Neural cell (in vitro differentiated cells): ENCODE measurements around the gene PCP4L1. TPM values are rescaled to one million over a fixed set of nuclear protein-coding genes. Genes with fewer than 3 reads are reported as not detected.

Experiments
- H2AFZ ChIP-seq: fragments of 200-600, 300-800 bp; sonication (generic), shearing (Covaris generic); 2 replicates; pipeline ENCODE4 v1.6.0; 2014; ENCODE audit warnings: low read depth, mild to moderate bottlenecking, antibody characterized with exemption, low read length, moderate library complexity
- H3F3A ChIP-seq: fragments of 200-600 bp; shearing (Covaris generic); 2 replicates; pipeline ENCODE4 v1.6.1; 2016; ENCODE audit warnings: mild to moderate bottlenecking, moderate library complexity, mixed read lengths, antibody characterized with exemption, low read length; ENCODE audit not compliant: insufficient read depth, poor library complexity, severe bottlenecking
- H3K27ac ChIP-seq: fragments of 200-600, 300-800 bp; sonication (generic), shearing (Covaris generic); 2 replicates; pipeline ENCODE4 v1.5.1; 2014; ENCODE audit warnings: mild to moderate bottlenecking, low read length, moderate library complexity
- H3K27me3 ChIP-seq: fragments of 300-800, 200-600 bp; sonication (generic), shearing (Covaris generic); 2 replicates; pipeline ENCODE4 v1.6.0; 2014; ENCODE audit warnings: mild to moderate bottlenecking, low read depth, low read length, moderate library complexity; ENCODE audit not compliant: insufficient read depth
- H3K36me3 ChIP-seq: fragments of 300-800, 200-600 bp; sonication (generic), shearing (Covaris generic); 2 replicates; pipeline ENCODE4 v1.5.1; 2014; ENCODE audit warnings: mild to moderate bottlenecking, antibody characterized with exemption, low read length, moderate library complexity; ENCODE audit not compliant: insufficient read depth
- H3K4me2 ChIP-seq: fragments of 300-800, 200-600 bp; sonication (generic), shearing (Covaris generic); 2 replicates; pipeline ENCODE4 v1.6.0; 2014; ENCODE audit warnings: mild to moderate bottlenecking, low read length
- H3K4me3 ChIP-seq: fragments of 300-800, 200-600 bp; sonication (generic), shearing (Covaris generic); 2 replicates; pipeline ENCODE4 v1.5.1; 2014; ENCODE audit warnings: mild to moderate bottlenecking, low read length, moderate library complexity
- H3K79me2 ChIP-seq: fragments of 200-600 bp; shearing (Covaris generic); replicated peaks from 2 replicates; pipeline ENCODE4 v1.6.0; 2014; ENCODE audit warnings: mild to moderate bottlenecking, low read length, moderate library complexity; ENCODE audit not compliant: insufficient read depth
- H3K9ac ChIP-seq: fragments of 300-800, 200-600 bp; sonication (generic), shearing (Covaris generic); 2 replicates; pipeline ENCODE4 v1.6.1; 2016; ENCODE audit warnings: mild to moderate bottlenecking, low read length, mixed read lengths
- H3K9me2 ChIP-seq: fragments of 200-600 bp; shearing (Covaris generic); 2 replicates; pipeline ENCODE4 v1.6.1; 2016; ENCODE audit warnings: mild to moderate bottlenecking, low read length, mixed read lengths; ENCODE audit not compliant: insufficient read depth
- H3K9me3 ChIP-seq: fragments of 200-600, 300-800 bp; sonication (generic), shearing (Covaris generic); 2 replicates; pipeline ENCODE4 v1.6.1; 2016; ENCODE audit warnings: mild to moderate bottlenecking, mixed run types, low read length, moderate library complexity, mixed read lengths
- H4K20me1 ChIP-seq: fragments of 200-600 bp; shearing (Covaris generic); 2 replicates; pipeline ENCODE4 v1.6.1; 2016; ENCODE audit warnings: mild to moderate bottlenecking, mixed run types; ENCODE audit not compliant: insufficient read depth
- CTCF ChIP-seq: fragments of 450-650 bp; IDR thresholded peaks from 2 replicates; pipeline ENCODE4 v1.5.1; 2014; ENCODE audit warnings: antibody characterized with exemption, mild to moderate bottlenecking, moderate library complexity; ENCODE audit not compliant: poor library complexity, severe bottlenecking
- EP300 ChIP-seq: fragments of 450-650 bp; conservative IDR thresholded peaks from 2 replicates; pipeline ENCODE4 v1.6.1; 2014; ENCODE audit warnings: antibody characterized with exemption, mild to moderate bottlenecking, moderate library complexity; ENCODE audit not compliant: poor library complexity, severe bottlenecking
- EZH2 ChIP-seq: fragments of 200-600, 300-800 bp; shearing (Covaris generic), sonication (generic); IDR thresholded peaks from 2 replicates; pipeline ENCODE4 v1.6.1; 2014; ENCODE audit warnings: antibody characterized with exemption, low read length, borderline replicate concordance, mild to moderate bottlenecking; ENCODE audit not compliant: insufficient read depth, poor library complexity, severe bottlenecking
- MXI1 ChIP-seq: fragments of 450-650 bp; conservative IDR thresholded peaks from 2 replicates; pipeline ENCODE4 v1.6.1; 2014; ENCODE audit warnings: antibody characterized with exemption, mild to moderate bottlenecking; ENCODE audit not compliant: poor library complexity, severe bottlenecking
- POLR2AphosphoS5 ChIP-seq: IDR thresholded peaks from 2 replicates; pipeline ENCODE4 v1.6.1; 2012
- RAD21 ChIP-seq: fragments of 450-650 bp; conservative IDR thresholded peaks from 2 replicates; pipeline ENCODE4 v1.6.1; 2014; ENCODE audit warnings: antibody characterized with exemption, mild to moderate bottlenecking, moderate library complexity
- SMC3 ChIP-seq: fragments of 450-650 bp; conservative IDR thresholded peaks from 2 replicates; pipeline ENCODE4 v1.6.1; 2014; ENCODE audit warnings: antibody characterized with exemption, mild to moderate bottlenecking, moderate library complexity; ENCODE audit not compliant: poor library complexity
- TAF1 ChIP-seq: IDR thresholded peaks from 2 replicates; pipeline ENCODE4 v1.6.1; 2012; ENCODE audit warnings: low read depth
- polyA plus RNA-seq: library from polyadenylated mRNA; depleted of rRNA; stranded (reverse); fragments of >200 nt; gene quantifications from 2 replicates; pipeline ENCODE4 v1.2.3, GENCODE V29; 2014
- TF ChIP-seq, protein P1 (sequence below): IDR thresholded peaks from 2 replicates; pipeline ENCODE4 v1.6.1; 2012; ENCODE audit warnings: borderline replicate concordance

The PCP4L1 gene
- polyA plus RNA-seq, 1 donor from 2014 or later = 51.2 TPM

DNA sequence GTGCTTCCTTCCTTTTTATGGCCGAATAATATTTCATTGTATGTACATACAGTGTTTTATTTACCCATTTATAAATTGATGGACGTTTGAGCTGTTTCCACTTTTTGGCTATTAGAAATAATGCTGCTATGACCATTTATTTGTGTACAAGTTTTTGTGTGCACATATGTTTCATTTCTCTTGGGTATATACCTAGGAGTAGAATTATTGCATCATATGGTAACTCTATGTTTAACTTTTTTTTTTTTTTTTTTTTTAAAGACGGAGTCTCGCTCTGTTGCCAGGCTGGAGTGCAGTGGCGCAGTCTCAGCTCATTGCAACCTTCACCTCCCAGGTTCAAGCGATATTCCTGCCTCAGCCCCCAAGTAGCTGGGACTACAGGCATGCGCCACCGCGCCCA, 74.6 kb downstream of the PCP4L1 start:
- no peak overlapping the region for H3K27ac ChIP-seq
- peaks cover 5% of the 10 kb centered on the region for H3K36me3 ChIP-seq
- H3K9me3 ChIP-seq = no peaks in the 10 kb centered on the region
- H3K9ac ChIP-seq = no peak overlapping the region
- H3K4me3 ChIP-seq = no peak overlapping the region
- H3K79me2 ChIP-seq = no peaks in the 10 kb centered on the region
- no peaks in the 10 kb centered on the region for H4K20me1 ChIP-seq
- H3K4me2 ChIP-seq = no peak overlapping the region
- H2AFZ ChIP-seq = no peak overlapping the region
- no peaks in the 10 kb centered on the region for H3K27me3 ChIP-seq
- no peaks in the 10 kb centered on the region for H3F3A ChIP-seq
- TF ChIP-seq MXI1 = no peak
- no peak for TF ChIP-seq TAF1
- no peak for TF ChIP-seq RAD21
- no peak for TF ChIP-seq EP300
- no peak for TF ChIP-seq POLR2AphosphoS5
- no peak for TF ChIP-seq SMC3
- no peak for TF ChIP-seq CTCF
- no peak for TF ChIP-seq EZH2
- TF ChIP-seq, protein P1, sequence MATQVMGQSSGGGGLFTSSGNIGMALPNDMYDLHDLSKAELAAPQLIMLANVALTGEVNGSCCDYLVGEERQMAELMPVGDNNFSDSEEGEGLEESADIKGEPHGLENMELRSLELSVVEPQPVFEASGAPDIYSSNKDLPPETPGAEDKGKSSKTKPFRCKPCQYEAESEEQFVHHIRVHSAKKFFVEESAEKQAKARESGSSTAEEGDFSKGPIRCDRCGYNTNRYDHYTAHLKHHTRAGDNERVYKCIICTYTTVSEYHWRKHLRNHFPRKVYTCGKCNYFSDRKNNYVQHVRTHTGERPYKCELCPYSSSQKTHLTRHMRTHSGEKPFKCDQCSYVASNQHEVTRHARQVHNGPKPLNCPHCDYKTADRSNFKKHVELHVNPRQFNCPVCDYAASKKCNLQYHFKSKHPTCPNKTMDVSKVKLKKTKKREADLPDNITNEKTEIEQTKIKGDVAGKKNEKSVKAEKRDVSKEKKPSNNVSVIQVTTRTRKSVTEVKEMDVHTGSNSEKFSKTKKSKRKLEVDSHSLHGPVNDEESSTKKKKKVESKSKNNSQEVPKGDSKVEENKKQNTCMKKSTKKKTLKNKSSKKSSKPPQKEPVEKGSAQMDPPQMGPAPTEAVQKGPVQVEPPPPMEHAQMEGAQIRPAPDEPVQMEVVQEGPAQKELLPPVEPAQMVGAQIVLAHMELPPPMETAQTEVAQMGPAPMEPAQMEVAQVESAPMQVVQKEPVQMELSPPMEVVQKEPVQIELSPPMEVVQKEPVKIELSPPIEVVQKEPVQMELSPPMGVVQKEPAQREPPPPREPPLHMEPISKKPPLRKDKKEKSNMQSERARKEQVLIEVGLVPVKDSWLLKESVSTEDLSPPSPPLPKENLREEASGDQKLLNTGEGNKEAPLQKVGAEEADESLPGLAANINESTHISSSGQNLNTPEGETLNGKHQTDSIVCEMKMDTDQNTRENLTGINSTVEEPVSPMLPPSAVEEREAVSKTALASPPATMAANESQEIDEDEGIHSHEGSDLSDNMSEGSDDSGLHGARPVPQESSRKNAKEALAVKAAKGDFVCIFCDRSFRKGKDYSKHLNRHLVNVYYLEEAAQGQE = no peak
- H3K9me2 ChIP-seq = no peaks in the 10 kb centered on the region

Other genes starting within 250 kb of the PCP4L1 start
- gene F11R, start 237.6 kb upstream of the PCP4L1 start, polyA plus RNA-seq = 4.3 and 7.3 TPM in 2 replicates
- 59.6 and 63.5 TPM in 2 replicates for gene TSTD1, start 219.8 kb upstream of the PCP4L1 start, polyA plus RNA-seq
- gene USF1, start 212.8 kb upstream of the PCP4L1 start, polyA plus RNA-seq = 366 and 457 TPM in 2 replicates
- not detected in 2 replicates for gene ARHGAP30, start 188.9 kb upstream of the PCP4L1 start, polyA plus RNA-seq
- not detected in 2 replicates for gene NECTIN4, start 169.2 kb upstream of the PCP4L1 start, polyA plus RNA-seq
- gene KLHDC9, start 160.4 kb upstream of the PCP4L1 start, polyA plus RNA-seq = 78.1 and 106 TPM in 2 replicates
- 161 and 193 TPM in 2 replicates for gene PFDN2, start 140.7 kb upstream of the PCP4L1 start, polyA plus RNA-seq
- gene NIT1, start 140.6 kb upstream of the PCP4L1 start, polyA plus RNA-seq = 66.1 and 83.5 TPM in 2 replicates
- 29.6 and 42.6 TPM in 2 replicates for gene DEDD, start 126.1 kb upstream of the PCP4L1 start, polyA plus RNA-seq
- 87.4 and 104 TPM in 2 replicates for gene UFC1, start 104.8 kb upstream of the PCP4L1 start, polyA plus RNA-seq
- gene USP21, start 99.2 kb upstream of the PCP4L1 start, polyA plus RNA-seq = 18.3 and 20.2 TPM in 2 replicates
- gene PPOX, start 92.3 kb upstream of the PCP4L1 start, polyA plus RNA-seq = 93.9 and 107 TPM in 2 replicates
- gene B4GALT3, start 81.2 kb upstream of the PCP4L1 start, polyA plus RNA-seq = 39.8 and 43.7 TPM in 2 replicates
- gene ADAMTS4, start 59.7 kb upstream of the PCP4L1 start, polyA plus RNA-seq = 0.04 TPM in 1 of 2 replicates, not detected in the other
- gene NDUFS2, start 56.4 kb upstream of the PCP4L1 start, polyA plus RNA-seq = 166 and 197 TPM in 2 replicates
- gene FCER1G, start 43.5 kb upstream of the PCP4L1 start, polyA plus RNA-seq = 3.5 TPM in 1 of 2 replicates, not detected in the other
- gene APOA2, start 35.1 kb upstream of the PCP4L1 start, polyA plus RNA-seq = not detected in 2 replicates
- 32.5 and 40.1 TPM in 2 replicates for gene TOMM40L, start 32.7 kb upstream of the PCP4L1 start, polyA plus RNA-seq
- not detected in 2 replicates for gene NR1I3, start 20.5 kb upstream of the PCP4L1 start, polyA plus RNA-seq
- 0.92 TPM in 1 of 2 replicates, not detected in the other for gene MPZ, start 51.2 kb downstream of the PCP4L1 start, polyA plus RNA-seq
- 24.2 and 41.6 TPM in 2 replicates for gene SDHC, start 55.6 kb downstream of the PCP4L1 start, polyA plus RNA-seq
- not detected in 2 replicates for gene CFAP126, start 109.1 kb downstream of the PCP4L1 start, polyA plus RNA-seq
- gene FCGR2A, start 246.7 kb downstream of the PCP4L1 start, polyA plus RNA-seq = not detected in 2 replicates